RPMI7951 (cell line): Measurements from ENCODE around the gene ALG12. TPM values are rescaled to one million over a fixed set of nuclear protein-coding genes. Genes with fewer than 3 reads are reported as not detected.
"Not testable (repeated sequence)": the region's sequence is repeated elsewhere in the genome, so short reads cannot be mapped to it uniquely, and the experiment has no call there.

Experiments
- DNase-seq: peaks from one replicate; pipeline ENCODE4 v3.0.0-alpha.2; 2012; ENCODE audit warnings: low read depth
- total RNA-seq: library from RNA; depleted of rRNA; stranded (reverse); fragments of >200 nt; shearing (Covaris generic); gene quantifications from 2 replicates; pipeline ENCODE4 v1.2.3, GENCODE V29; 2014

The ALG12 gene
- total RNA-seq, 1 experiment from 2014 or later: 18.7 TPM

DNA sequence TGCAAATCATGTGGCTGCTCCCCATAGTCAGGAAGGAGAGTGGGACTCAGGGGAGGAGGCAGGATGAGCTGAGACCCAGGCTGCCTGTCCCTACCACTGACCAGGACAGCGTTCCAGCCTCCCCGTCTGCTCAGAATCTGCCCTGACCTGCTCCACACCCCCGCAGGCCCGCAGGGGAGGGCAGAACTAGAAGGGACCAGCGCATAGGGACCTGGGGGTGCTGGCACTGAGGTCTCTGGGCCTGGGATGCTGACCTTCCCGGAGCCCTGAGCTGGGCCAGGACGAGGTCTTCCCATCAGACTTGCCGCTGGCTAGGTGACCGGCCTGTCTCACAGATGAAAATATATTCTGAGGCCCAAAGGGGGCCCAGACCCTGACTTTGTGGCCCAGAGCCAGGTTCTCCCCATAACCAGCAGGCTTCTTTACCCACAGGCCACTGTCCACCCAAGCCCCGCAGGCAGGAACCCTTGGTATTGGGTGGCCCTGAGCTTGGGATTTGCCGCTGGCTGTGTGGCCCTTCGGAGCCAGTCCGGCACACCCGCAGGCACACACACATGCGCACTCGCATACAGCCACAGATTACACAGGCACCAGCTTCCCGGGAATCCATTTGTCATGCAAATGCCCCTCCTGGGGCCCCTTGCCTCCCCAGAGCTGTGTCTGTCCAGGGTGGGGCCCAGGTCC is 28.5 kb upstream of the ALG12 start:
- DNase-seq: no peak

DNA sequence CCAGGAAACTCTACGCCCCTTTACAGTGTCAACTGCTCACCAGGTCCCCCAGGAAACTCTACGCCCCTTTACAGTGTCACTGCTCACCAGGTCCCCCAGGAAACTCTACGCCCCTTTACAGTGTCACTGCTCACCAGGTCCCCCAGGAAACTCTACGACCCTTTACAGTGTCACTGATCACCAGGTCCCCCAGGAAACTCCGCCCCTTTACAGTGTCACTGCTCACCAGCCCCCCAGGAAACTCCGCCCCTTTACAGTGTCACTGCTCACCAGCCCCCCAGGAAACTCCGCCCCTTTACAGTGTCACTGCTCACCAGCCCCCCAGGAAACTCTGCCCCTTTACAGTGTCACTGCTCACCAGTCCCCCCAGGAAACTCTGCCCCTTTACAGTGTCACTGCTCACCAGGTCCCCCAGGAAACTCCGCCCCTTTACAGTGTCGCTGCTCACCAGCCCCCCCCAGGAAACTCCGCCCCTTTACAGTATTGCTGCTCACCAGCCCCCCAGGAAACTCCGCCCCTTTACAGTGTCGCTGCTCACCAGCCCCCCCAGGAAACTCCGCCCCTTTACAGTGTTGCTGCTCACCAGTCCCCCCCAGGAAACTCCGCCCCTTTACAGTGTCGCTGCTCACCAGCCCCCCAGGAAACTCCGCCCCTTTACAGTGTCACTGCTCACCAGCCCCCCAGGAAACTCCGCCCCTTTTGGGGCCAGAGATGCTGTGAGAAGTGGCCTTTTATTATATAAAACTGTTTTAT is 27.0 kb upstream of the ALG12 start:
- DNase-seq: not testable (repeated sequence)

DNA sequence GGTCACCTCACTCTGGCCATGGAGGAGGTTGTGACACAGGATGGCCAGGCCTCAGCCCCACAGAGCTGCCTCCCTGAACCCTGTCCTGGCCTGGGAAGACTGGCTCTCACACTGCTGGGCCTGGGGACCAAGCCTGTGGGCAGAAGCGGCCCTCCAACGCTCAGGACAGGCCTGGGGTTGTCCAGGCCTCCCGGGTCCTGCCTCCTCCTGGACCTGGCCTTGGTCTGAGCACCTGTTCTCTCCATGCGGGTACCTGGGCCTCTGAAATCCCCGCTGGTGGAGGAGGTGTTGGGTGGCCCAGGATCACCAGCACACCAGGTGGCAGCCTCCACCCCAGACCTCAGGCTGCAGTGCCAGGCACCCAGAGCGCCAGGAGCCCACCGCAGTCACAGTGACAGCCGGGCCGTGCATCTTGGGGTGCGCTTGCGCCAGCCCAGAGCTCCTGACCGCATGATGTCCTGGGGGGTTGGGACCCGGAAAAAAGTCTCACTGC is 26.2 kb upstream of the ALG12 start:
- no peak for DNase-seq

DNA sequence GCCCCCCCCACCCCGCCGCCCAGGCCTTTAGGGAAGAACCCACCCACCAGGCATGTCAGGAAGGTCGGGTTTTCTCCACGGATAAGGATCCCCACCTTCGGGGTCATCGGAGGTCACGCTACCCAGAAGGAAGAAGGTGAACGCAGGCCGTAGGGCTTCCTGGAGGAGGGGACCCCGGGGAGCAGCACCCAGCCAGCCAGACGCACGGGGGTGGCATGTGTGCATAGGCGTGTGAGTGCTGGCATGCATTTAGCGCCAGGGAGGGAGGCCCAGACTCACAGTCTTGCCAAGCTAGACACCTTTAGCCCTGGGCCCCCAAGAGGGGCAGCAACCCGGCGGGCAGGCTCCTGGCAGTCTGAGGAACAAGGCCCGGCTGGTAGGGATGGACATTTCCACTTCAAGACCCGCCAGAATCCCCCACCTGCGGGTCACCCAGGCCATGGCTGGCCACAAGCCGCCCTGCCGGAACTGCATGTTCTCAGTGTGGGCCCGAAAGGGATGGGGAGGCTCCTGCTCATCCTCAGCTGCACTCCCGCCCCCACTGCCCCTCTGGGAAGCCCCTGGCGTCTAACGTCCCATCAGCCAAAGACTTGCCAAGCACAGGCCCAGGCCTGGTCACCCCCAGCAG is 25.6 kb upstream of the ALG12 start:
- DNase-seq: no peak

DNA sequence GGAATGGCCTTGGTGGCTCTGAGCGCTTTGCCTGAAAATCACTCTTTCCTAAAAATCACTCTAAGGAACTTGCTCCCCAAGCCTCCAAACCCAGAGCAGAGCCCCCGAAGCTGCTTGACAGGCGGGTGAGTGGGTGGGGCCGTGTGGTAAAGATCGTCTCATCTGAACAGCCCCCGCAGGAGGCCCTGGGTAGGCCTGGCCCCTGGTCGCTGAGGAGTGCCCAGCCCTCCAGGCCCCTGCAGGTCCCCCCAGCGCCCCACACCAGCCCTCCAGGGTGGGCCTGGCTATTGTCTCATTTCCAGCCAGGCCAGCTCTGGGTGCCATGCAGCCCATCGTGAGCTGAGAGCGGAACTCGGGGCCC is 25.1 kb upstream of the ALG12 start:
- no peak for DNase-seq

DNA sequence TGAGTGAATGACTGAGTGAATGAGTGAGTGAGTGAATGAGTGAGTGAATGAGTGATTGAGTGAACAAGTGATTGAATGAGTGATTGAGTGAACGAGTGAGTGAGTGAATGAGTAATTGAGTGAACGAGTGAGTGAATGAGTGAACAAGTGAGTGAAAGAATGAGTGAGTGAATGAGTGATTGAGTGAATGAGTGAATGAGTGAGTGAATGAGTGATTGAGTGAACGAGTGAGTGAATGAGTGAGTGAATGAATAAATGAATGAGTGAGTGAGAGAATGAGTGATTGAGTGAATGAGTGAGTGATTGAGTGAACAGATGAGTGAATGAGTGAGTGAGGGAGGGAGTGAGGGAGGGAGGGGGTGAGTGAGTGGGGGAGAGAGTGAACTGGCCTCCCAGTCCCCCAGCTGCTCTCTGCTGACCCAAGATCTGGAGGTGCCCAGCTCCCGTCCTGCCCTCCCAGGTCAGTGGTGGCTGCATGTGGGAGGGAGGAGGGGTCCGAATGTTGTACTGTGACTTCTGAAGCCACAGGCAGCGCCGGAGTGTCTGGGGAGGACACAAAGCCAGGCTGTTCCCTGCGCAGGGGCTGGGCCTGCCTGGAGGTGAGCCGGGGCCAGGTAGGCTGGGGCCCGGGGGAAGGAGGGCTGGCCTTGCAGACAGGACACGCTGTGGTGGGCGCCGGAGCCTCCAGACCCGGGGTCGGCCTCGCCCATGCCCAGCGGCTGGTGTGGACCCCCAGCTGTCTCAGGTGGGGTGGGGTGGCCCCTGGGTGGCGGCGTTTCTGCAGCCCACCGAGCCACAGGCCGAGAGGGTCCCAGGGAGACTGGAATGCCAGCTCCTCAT is 24.5 kb upstream of the ALG12 start:
- no peak for DNase-seq

DNA sequence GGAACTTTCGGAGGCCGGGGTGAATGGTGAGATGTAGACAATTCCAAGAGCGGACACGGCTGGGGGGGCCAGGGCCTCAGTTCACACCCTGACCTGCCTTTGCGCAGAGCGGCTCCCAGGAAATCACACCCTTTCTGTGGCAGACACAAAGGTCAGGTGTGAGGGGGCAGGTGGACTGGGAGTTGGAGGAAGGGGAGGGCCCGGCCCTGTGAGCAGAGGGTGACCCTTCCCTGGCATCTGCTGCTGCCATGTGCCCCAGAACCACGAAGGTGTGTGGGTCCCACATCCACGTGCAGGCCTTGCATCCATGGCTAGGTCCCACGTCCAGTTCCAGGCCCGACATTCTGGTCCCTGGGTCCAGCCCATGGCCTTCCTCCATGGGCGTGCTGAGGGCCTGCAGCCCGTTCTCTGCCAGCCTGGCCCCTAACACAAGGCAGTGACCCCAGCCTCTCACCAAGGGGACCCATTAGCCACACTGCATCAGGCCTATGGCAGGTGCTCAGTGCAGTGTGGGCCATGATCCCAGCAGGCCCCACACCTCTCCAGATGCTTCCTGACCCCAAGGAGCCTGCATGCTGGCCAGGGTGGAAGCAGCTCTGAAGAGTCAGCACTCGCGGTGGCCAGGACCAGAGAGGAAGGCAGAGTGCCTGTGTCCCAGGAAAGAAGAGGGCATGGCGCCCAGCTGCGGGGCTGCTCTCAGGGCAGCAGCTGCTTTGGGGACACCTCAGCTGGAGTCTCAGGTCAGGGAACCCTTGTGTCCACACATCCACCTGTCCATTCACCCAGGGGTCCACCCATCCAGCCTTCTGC is 23.5 kb upstream of the ALG12 start:
- no peak for DNase-seq

DNA sequence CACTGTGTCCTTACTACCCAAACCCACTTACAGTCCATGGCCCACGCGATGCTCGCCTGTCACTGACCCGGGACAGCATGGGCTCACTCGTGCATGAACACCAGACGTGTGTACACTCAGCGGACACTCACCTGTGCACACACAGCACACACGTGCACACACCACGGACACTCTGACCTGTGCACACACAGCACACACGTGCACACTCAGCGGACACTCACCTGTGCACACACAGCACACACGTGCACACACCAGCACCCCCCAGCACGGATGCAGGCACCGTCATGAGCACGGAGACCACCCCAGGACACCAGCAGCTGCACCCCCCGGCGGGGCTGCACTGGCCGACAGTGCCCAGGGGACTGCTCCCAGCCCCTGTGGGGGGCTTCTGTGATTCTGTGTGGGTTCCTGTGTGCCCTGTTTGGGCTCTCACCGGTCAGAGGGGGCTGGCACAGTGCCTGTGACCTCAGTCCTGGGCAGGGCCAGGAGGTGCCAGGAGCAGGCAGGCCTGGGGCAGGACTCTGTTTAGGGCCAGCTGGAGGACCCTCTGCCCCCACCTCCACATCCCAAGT is 20.4 kb upstream of the ALG12 start:
- no peak for DNase-seq

DNA sequence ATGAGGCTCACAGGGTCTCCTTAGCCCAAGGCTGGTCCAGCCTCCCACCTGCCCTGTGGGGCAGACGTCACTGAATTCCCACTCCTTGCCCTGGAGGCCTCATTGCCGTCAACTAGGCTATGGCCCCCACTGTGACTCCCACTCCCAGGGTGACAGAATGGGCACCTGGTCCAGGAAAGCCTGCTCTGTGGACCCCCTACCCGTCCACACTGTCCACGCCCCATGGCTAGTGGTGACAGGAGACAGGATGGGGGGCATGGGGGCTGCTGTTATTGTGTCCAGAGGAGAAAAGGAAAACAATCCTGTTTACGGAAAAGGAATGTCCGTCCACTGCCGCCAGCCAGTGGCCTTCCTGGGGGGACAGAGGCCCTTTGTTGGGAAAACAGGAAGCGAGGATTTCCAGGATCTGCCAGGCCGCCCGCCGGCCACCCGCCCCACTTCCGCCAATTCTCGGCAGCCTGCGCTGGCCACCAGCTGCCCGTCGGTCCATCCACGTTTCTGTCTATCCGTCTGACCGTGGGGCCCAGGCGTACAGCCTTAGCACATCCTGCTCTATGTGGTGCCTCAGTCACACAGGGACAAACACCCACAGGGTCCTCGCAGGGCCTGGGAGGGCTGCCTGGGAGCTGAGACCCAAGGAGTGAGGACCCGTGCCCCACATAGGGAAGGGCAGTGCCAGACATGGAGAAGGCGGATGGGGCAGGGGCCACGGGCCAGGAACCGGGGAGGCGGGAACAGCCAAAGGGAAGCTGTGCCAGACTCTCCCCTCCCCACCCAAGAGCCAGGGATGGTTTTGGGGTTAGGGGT is 19.7 kb upstream of the ALG12 start:
- DNase-seq: peak; percentile 40

DNA sequence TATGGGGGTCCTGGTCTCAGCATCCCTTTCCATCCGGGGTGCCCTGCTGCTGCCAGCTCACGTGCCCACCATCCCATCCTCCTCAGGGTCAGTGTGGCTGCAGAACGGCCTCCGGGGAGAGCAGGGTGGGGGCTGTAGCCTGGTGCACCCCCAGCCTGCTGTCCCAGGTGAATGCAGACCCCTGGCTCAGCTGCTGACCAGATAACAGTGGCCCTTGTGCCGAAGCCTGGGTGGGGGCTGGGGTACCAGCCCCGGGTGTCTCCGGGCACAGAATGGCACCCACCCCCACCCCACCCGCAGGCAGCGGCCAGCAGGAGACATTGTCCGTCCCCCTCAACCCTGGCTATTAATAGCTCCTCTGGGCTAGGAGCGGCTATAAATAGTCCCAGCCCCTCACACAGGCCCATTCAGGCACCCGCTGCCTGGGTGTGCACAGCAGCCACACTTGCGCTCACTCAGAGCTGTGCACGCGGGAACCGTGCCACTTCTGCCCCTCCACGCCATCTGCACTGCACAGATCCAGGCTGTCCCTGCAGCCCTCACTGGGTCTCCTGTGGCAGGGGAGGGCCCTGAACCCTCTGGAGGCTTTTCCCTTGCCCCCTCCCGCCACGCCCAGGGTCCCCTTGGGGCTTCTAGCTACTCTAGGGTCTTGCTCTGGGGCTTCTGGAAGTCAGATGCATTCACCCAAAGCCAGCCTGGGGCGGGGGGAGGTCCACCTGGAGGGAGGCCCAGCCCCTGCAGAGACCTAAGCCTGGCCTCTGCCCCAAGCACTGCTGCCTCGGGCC is 18.9 kb upstream of the ALG12 start:
- DNase-seq: no peak

DNA sequence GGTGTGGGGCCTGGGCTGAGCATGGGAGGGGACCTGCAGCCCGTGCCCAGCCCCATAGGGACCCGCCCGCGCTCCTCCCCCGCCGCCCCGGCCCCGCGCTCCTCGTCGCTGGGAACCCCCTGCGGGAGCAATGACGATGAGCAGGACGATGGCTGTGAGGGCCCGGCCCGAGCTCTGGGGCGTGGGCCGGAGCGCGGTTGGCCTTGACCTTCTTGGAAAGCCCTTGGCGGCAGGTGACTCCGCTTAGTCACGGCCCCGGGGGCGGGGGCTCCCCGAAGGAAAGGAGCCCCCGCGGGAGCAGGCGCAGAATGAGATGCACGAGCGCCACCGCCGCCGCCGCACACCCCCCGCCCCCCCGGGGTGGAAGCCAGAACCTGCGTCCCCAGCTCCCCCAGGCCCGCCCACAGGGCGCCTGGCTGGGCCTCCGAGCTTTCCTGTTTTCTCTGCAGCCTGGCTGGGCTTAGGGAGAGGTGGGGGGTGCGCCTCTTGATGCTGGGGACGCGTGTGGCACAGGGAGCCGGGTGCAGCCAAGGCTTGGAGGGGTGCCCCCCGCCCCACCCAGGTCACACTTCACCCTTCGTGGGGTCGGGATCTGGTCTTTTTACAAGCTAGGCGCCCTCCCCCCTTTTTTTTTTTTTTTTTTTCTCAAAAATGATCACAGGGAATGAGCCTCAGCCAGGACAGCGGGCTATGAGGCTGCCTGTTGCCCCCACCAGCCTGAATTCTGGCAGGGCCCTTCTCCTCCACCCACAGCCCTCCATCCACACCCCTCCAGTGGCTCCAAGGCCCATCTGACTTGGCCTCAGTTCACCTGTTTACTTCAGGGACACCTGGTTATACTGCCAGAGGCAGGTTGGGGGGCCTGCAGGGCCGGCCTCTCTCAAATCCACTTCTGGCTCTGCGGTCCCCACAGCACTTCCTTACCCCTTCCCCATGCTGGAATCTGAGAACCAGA is 18.1 kb upstream of the ALG12 start:
- DNase-seq: peak; percentile 69

DNA sequence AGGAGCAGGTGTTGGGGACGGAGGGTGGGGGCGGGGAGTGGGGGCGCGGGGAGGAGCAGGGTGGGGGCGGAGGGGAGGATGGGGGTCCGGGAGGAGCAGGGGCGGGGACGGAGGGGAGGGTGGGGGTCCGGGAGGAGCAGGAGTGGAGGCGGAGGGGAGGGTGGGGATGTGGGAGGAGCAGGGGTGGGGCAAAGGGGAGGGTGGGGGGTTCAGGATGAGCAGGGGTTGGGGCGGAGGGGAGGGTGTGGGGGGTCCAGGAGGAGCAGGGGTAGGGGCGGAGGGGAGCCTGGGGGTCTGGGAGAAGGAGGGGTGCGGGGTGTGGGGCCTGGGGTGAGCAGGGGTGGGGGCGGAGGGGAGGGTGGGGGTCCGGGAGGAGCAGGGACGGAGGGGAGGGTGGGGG is 17.3 kb upstream of the ALG12 start:
- no peak for DNase-seq

DNA sequence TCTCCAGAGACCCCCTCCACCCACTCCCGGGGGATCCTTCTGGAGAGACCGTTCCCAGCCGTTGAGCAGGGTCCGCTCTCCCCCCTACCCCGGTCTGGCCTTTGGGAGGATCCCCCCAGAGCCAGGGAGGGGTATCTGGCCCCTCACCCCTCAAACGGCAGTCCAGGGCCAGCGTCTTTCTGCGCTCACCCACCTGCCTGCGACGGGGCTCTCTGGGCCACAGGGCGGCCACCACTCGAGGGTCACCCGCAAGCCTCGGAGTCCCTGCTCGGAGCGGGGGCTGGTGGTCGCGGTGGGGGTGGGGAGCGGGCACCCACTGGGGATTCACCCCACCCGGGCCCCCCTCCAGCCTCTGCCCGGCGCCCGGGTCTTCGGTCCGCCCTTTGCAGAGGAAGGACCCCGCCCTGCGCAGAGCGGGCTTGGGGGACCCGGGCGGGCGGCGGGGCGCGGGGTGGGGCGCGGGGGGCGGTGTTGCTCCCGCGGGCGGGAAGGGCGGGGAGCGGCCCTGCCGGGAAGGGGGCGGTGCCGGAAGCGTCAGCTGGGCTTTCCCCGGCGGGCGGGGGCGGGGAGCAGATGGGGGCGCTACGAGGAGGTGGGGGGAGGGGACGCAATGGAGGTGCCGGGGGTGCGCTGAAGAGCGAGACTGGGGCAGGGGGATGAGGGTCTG is 16.8 kb upstream of the ALG12 start:
- DNase-seq: no peak

DNA sequence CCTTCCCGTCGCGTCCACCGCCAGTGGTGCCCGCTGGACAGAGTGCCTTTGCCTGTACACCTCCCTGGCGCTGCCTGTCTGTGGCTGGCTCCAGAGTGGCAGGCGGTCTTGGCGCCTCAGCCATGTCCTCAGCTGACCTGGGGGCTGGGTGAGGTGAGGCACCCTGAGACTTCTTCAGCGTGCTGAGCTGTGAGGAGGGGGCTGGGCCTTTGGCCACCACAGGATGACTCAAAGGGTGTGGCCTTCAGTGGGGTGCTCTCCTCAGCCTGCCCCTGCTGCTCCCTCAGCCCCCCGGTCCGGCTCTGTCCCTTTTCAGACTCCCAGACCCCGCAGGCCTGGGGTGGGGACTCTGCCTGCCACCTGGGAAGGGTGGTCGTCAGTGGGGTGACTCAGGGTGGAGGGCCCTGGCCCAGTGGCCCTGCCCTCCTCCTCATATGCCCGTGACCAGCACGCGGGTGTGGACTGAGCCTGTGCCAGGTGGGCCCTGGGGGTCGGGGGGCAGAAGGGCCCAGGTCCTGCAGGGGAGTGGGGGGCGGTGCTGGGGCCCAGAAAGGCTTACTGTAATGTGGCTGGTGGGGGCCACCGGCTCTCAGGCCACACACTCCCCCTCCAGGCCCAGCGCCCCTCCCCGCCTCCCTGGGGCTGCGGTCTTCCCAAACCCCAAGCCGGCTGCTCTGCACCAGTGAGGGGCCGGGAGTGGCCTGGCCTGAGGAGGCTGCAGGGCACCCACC is 16.1 kb upstream of the ALG12 start:
- DNase-seq: no peak

DNA sequence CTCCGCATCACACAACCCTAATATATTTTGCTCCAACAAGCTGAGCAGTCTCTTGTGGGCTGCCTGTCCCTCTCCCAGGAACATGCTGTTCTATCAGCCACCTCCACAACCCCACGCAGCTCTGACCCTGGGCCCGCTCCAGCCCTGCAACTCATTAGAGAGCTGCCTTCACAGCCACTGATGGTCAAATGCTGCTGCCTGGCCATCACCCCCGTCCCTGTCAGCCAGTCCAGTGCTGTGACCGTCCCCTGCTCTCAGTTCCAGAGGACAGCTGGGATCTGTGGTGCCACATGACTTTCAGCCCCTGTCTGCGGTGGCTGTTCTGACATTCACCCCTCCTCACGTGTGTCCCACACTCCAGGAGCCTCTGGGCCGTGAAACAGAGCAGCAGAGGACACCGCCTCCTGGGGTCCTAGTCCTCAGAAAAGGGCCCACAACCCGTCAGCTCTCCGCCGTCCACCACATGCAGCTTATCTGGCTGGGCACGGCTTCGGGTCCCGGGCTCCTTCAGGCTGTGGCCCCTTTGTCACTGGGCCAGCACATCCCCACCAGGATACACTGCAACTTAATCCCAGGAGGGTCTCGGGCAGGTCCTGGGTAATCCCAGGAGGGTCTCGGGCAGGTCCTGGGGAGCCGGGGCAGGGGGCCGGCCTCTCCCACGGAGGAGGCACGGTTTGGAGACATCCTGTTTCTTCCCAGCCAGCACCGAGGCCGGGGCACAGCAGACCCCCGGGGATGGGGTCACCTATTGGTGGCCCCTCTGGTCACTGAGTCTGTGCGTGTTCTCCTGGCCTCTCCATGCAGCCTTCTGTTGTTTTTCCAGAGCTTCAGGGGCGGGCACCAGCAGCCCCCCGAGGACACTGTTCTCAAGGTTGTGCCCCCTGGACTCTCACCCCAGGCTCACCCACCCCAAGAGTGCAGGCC is 15.3 kb upstream of the ALG12 start:
- DNase-seq: no peak
